Fibroblast of pulmonary artery (primary cell): ENCODE results near the gene EIF1.

Source experiments
- DNase-seq: peaks from one replicate; pipeline ENCODE4 v3.0.0-alpha.2; 2010; ENCODE audit warnings: low read depth
- H3K4me3 ChIP-seq: replicated peaks from 2 replicates; pipeline ENCODE4 v1.5.1; 2011; ENCODE audit warnings: low read depth, mild to moderate bottlenecking, control low read depth, low read length, moderate library complexity
- CTCF ChIP-seq: IDR thresholded peaks from 2 replicates; pipeline ENCODE4 v1.5.1; 2011; ENCODE audit warnings: mild to moderate bottlenecking, control low read depth, low read length, inconsistent platforms; ENCODE audit errors: missing control alignments

Gene EIF1

GRCh38 chr17:41653421-41653820, 35.3 kb upstream of the EIF1 start:
- no peak for TF ChIP-seq CTCF
- H3K4me3 ChIP-seq: no peak overlapping the region

GRCh38 chr17:41653892-41654677, 34.6 kb upstream of the EIF1 start:
- TF ChIP-seq CTCF: no peak
- no peak overlapping the region for H3K4me3 ChIP-seq
- no peak for DNase-seq

More at GRCh38 chr17:41653421-41653820, 35.3 kb upstream of the EIF1 start:
- no peak for DNase-seq

GRCh38 chr17:41654678-41655607, 33.7 kb upstream of the EIF1 start:
- no peak for DNase-seq
- H3K4me3 ChIP-seq: no peak overlapping the region
- TF ChIP-seq CTCF: no peak

GRCh38 chr17:41655611-41656111, 33.0 kb upstream of the EIF1 start:
- no peak for DNase-seq
- no peak overlapping the region for H3K4me3 ChIP-seq
- no peak for TF ChIP-seq CTCF

- TF ChIP-seq CTCF: no peak
- H3K4me3 ChIP-seq: no peak overlapping the region
- no peak for DNase-seq
Measured at GRCh38 chr17:41656249-41657023, 32.2 kb upstream of the EIF1 start.

DNA sequence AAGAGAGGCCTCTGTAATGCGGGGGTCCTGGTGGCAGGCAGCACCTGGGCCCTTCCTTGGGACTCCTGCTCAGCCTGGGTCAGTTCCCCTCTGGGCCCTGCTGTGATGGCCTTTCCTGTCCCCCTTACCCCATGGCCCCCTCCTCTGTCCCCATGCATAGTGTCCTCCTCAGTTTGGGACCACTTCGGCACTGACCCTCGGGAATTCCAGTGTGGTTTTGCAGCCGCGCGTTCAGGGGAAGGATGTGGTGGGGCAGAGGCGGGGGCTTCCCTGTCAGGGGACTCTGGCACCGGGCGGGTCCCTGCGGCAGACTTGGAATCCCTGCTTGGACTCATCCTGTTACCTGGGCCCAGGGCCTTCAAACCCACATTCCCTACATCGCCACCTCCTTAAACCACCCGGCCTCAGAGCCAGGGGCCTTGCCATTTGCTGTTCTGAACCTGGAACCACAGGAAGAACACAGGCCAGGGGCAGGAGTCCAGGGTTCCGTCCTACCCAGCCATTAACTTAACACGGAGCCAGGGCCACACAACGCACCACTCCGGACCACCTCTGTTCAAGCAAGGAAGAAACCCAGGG, 31.4 kb upstream of the EIF1 start:
- H3K4me3 ChIP-seq: no peak overlapping the region
- no peak for DNase-seq
- no peak for TF ChIP-seq CTCF
